ENCODE data around the gene KCNJ18. TPM values are rescaled to one million over a fixed set of nuclear protein-coding genes. Genes with fewer than 3 reads are reported as not detected.
"Not testable (repeated sequence)": the region's sequence is repeated elsewhere in the genome, so short reads cannot be mapped to it uniquely, and the experiment has no call there.

The KCNJ18 gene
- total RNA-seq, 1 experiment from 2014 or later, result not detected

DNA sequence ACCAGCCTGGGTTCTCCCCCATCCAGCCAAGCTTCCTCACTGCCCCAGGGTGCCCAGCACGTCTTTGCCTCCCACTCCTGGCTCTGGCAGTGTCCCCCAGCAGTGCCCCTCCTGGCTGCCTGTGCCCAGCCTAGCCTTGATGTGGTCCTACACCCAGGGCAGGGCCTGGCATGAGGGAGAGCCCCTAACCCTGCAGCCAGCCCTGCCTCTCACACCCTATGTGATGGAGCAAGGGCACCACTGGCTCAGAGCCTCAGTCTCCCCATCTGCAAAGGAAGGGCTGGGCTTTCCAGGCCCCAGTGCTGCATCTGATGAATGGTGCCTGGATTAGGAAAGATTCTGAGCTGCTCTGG is 5.2 kb downstream of the KCNJ18 start:
- DNase-seq (ENCODE audit: low read depth); in situ Hi-C loops (cut with HindIII; ENCODE audit: low pct_unique_long_range_greater_than_20kb, low sequenced_read_pairs): not testable (repeated sequence)

- in situ Hi-C loops (cut with HindIII; ENCODE audit: low pct_unique_long_range_greater_than_20kb, low sequenced_read_pairs); DNase-seq (ENCODE audit: low read depth): not testable (repeated sequence)
Measured at GRCh38 chr17:21698437-21699075, 6.2 kb downstream of the KCNJ18 start.

- DNase-seq (ENCODE audit: low read depth); in situ Hi-C loops (cut with HindIII; ENCODE audit: low pct_unique_long_range_greater_than_20kb, low sequenced_read_pairs): not testable (repeated sequence)
Measured at GRCh38 chr17:21699124-21699523, 6.8 kb downstream of the KCNJ18 start.

GRCh38 chr17:21699573-21700236 is 7.4 kb downstream of the KCNJ18 start:
- in situ Hi-C loops (cut with HindIII; ENCODE audit: low pct_unique_long_range_greater_than_20kb, low sequenced_read_pairs); DNase-seq (ENCODE audit: low read depth): not testable (repeated sequence)

GRCh38 chr17:21701090-21701489 is 8.8 kb downstream of the KCNJ18 start:
- in situ Hi-C loops (cut with HindIII; ENCODE audit: low pct_unique_long_range_greater_than_20kb, low sequenced_read_pairs); DNase-seq (ENCODE audit: low read depth): not testable (repeated sequence)

GRCh38 chr17:21702029-21702428 is 9.7 kb downstream of the KCNJ18 start:
- in situ Hi-C loops (cut with HindIII; ENCODE audit: low pct_unique_long_range_greater_than_20kb, low sequenced_read_pairs); DNase-seq (ENCODE audit: low read depth): not testable (repeated sequence)

GRCh38 chr17:21702521-21702920 is 10.2 kb downstream of the KCNJ18 start:
- DNase-seq (ENCODE audit: low read depth); in situ Hi-C loops (cut with HindIII; ENCODE audit: low pct_unique_long_range_greater_than_20kb, low sequenced_read_pairs): not testable (repeated sequence)

DNA sequence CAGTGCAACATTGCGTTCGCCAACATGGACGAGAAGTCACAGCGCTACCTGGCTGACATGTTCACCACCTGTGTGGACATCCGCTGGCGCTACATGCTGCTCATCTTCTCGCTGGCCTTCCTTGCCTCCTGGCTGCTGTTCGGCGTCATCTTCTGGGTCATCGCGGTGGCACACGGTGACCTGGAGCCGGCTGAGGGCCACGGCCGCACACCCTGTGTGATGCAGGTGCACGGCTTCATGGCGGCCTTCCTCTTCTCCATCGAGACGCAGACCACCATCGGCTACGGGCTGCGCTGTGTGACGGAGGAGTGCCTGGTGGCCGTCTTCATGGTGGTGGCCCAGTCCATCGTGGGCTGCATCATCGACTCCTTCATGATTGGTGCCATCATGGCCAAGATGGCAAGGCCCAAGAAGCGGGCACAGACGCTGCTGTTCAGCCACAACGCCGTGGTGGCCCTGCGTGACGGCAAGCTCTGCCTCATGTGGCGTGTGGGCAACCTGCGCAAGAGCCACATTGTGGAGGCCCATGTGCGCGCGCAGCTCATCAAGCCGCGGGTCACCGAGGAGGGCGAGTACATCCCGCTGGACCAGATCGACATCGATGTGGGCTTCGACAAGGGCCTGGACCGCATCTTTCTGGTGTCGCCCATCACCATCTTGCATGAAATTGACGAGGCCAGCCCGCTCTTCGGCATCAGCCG is 10.8 kb downstream of the KCNJ18 start:
- in situ Hi-C loops (cut with HindIII; ENCODE audit: low pct_unique_long_range_greater_than_20kb, low sequenced_read_pairs); DNase-seq (ENCODE audit: low read depth): not testable (repeated sequence)

GRCh38 chr17:21703891-21704872 is 11.9 kb downstream of the KCNJ18 start:
- in situ Hi-C loops (cut with HindIII; ENCODE audit: low pct_unique_long_range_greater_than_20kb, low sequenced_read_pairs); DNase-seq (ENCODE audit: low read depth): not testable (repeated sequence)

- in situ Hi-C loops (cut with HindIII; ENCODE audit: low pct_unique_long_range_greater_than_20kb, low sequenced_read_pairs), result no loop called here
- no peak for DNase-seq (ENCODE audit: low read depth)
Measured at GRCh38 chr17:21705021-21705601, 12.8 kb downstream of the KCNJ18 start.

DNA sequence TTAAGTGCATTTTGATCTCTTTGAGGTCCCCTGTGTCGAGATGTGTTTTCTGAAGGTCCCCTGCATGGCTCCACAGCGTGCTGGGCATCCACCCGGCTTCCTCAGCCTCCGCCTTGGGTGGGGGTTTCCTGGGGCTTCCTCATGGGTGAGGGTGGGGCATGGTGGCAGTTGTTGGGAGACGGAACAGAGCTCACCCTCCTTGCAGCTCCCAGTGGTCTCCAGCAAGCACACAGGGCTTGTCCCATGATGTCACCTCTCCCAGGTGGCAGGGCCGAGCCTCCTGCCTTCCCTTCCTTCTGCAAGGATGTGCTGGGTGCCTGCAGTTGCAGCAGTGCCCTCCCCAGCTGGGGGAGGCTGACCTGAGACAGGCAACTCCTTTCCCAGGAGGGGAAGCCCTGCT is 13.4 kb downstream of the KCNJ18 start:
- in situ Hi-C loops (cut with HindIII; ENCODE audit: low pct_unique_long_range_greater_than_20kb, low sequenced_read_pairs); DNase-seq (ENCODE audit: low read depth): not testable (repeated sequence)

DNA sequence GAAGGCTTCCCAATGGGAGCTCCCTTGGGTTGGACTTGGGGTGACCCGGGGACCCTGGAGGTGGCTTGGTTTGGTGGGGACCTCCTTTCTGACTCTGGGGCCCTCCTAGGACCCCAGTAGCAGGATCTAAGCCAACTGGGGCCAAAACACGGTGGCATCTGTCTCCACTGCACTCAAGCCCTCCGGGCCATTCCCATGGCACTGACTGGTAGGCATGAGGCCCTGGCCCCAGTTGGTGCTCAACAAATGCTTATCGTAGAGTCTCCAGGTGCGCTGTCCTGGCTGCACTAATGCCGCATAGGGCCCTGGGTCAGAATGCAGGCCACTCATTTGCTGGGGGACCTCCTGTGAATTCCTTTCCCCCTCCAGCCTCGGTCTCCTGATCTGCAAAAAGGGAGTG is 14.2 kb downstream of the KCNJ18 start:
- DNase-seq (ENCODE audit: low read depth); in situ Hi-C loops (cut with HindIII; ENCODE audit: low pct_unique_long_range_greater_than_20kb, low sequenced_read_pairs): not testable (repeated sequence)

DNA sequence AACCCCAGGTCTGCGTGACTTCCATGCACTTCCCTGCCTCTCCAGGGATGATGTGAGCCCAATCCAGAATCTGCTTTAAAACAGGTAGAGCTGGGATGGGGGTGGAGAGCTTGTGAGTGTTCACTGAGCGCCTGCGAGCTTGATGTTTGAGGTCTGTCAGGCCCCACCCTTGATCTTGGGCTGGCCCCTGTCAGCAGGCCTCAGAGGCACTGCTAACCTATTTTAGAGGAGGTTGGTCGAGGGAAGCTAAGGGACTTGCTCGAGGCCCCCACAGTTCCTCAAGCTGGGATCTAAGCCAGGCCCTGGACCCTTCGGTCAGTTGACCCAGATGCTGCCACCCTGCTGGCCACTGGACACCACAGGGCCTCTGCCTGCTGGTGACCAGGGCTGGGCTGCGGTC is 14.8 kb downstream of the KCNJ18 start:
- in situ Hi-C loops (cut with HindIII; ENCODE audit: low pct_unique_long_range_greater_than_20kb, low sequenced_read_pairs), result not testable (repeated sequence)

DNA sequence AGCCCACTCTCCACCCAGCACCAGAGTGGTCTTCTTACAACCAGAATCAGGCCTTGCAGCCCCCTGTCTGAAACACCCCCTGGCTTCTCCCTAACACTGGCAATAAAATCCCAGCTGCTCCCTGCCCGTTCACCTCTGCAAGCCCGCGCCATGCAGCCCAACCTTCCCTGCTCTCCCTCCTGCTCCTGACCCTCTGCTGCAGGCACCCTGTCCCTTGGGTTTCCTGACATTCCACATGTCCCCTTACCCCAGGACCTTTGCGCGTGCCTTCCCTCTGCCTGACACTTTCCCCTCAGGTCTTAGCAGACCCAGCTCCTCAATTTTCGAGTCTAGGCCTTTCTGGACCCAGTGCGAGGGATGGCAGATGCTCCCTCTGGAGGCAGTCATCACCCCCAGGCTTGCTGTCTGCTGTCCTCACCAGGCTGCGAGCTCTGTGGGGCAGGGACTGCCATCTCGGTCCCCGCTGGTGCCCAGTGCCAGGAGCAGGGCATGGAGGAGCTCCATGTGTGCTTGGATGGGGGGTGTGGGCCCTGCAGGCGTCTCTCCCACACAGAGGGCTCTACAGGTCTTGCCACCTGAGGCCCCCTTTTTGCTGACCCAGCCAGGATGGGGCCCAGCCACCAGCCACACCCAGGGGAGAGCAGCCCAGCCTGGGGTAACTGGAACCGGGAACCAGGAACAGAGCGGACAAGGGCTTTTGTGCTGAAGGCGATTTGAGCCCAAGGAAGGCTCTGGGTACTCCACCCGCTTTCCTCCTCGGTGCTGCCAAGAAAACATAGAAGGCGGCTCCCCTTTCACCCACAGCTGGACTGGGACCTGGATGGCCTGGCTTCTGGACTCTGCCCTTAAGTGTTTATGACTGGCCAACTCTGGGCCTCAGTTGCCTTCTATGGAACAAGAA is 15.6 kb downstream of the KCNJ18 start:
- in situ Hi-C loops (cut with HindIII; ENCODE audit: low pct_unique_long_range_greater_than_20kb, low sequenced_read_pairs); DNase-seq (ENCODE audit: low read depth): not testable (repeated sequence)

More for the DNA sequence above, 14.8 kb downstream of the KCNJ18 start:
- DNase-seq (ENCODE audit: low read depth), result not testable (repeated sequence)

DNA sequence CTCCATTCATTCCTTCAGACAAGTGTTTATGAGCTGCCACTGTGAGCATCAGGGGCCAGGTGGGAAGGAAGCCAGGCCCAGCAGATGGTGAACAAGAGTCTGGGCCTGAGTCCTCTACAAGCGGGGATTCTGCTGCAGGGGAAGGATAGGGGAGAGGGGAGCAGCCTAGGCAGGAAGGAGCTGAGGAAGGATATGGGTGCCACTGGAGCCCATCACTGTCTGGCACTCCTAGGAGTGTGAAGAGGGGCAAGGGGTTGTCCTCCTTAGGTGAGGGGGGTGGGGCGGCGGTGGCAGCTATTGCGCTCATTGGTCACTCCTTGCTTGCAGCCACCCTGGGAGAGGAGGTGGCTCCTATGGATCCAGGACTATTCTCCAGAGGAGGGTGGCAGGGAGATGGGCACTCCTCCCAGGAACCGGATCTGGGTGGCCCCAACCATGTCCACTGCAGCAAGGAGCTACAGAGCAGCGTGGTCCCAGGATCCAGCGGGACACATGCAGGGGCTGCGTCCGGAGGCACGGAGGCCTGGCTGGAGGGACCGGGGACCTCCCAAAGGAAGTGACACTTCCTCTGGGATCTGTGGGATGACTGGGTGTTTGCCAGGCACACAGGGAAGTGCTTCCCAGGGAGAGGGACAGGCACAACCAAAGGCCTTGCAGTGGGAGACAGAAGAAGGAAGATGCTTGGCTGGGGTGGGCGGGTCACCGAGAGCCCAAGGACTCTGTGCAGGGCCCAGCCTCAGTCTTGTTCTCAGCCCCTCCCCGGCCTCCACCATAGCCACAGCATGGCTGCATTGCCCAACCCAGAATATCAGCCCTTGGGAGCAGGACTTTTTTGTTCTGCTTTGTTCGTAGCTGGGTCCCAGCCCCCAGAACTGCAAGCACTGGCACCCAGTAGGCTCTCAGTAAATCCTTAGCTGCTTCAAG is 16.6 kb downstream of the KCNJ18 start:
- DNase-seq (ENCODE audit: low read depth); in situ Hi-C loops (cut with HindIII; ENCODE audit: low pct_unique_long_range_greater_than_20kb, low sequenced_read_pairs): not testable (repeated sequence)

- in situ Hi-C loops (cut with HindIII; ENCODE audit: low pct_unique_long_range_greater_than_20kb, low sequenced_read_pairs); DNase-seq (ENCODE audit: low read depth): not testable (repeated sequence)
Measured at GRCh38 chr17:21709994-21710393, 17.7 kb downstream of the KCNJ18 start.

Measured in Caki2 (cell line).